HL-60/S4 treated with retinoic acid at 250 ng/mL for 4 days and 3 days (cell line): Measurements from ENCODE around the gene ZIC4.

Source experiments
- in situ Hi-C: fragments of 300-500 bp; cut with MboI; formaldehyde crosslinking; loops from 2 replicates; pipeline ENCODE4 v1.7.0; 2022; ENCODE audit warnings: low sequenced_read_pairs

The ZIC4 gene

DNA sequence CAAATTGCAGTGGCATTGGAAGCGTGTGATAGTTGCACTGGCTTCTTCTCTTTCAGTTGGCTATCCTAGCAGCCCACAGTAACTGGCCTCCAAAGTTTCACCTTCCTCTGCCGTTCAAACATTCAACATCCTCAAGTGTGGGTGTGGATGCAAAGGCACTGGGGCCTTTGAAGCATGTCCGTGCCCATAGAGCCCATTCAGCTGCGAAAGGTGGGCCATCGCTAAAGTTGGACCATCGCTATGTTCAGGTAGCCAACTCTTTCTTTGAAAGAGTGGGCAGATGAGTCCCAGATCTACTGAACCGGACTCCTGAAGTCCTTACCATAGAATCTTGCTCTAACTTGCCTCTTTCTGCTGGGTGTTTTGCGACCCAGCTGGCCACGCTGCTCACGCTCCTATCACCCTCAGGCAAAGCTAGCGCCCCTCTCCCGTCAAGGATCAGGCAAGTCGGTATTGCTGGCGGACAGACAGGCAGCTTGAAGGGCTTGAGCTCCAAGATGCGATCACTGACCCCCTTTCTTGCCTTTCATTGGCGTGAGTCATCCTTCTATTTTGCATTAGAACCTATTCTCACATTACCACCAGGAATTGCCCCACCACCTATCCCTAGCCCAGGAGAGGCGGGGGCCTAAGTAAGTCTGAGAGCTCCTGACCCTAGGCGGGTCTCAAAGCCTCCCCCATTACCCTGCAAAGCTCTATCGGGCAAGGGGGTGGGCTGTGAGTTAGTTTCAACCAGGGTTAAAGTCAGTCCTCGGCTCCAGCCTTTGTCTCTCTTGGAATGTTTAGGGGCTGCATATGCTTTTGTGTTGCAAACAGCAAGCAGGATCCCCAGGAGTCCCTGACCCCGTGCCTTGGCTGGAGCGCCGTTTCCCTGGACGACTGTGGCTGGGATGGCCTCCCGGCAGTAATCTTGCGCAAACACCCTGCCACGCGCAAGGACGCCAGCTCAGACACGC, 28.7 kb downstream of the ZIC4 start:
- in situ Hi-C loops: no loop called here

DNA sequence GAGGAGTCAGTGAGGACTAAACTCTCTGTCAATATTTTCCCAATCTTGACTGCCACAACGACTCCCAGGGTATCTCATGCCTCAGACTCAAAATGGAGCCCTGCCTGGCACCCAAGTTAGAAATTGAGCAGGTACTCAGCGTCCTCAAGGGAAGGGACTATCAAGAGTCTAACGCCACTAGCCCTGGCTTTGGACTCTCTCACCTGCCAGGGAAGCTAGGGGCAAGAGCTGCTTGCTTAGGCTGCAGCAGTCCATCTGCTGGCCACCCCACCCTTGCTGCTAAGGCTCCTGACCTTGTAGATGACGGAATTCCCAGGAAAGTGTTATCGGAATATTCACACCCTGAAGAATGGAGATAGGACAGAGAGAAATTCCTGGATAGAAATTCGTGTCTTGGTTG, 33.0 kb downstream of the ZIC4 start:
- in situ Hi-C loops: no loop called here

DNA sequence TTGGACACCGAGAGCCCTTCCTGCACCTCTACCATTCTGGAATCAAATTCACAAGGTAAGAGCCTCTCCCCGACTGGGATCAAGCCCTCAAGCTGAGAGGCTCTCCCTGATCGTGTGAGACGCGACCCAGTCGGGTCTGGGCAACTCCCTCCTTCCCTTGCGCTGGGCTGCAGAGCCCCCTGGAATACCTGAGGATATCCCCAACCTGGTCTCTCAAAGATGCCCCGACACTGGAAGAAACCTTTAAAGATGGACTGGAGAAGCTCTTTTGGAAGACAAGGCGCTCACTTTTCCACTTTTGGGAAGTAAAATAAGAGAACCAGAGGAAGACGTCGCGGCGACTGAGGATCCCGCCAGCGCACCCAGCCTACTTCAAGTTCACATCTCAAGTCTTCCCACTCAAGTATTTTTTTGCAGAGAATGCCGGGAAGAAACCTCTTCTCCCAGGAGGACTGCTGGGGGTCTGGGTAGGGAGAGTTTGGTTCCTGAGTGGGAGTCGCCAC, 33.8 kb downstream of the ZIC4 start:
- in situ Hi-C loops: no loop called here

DNA sequence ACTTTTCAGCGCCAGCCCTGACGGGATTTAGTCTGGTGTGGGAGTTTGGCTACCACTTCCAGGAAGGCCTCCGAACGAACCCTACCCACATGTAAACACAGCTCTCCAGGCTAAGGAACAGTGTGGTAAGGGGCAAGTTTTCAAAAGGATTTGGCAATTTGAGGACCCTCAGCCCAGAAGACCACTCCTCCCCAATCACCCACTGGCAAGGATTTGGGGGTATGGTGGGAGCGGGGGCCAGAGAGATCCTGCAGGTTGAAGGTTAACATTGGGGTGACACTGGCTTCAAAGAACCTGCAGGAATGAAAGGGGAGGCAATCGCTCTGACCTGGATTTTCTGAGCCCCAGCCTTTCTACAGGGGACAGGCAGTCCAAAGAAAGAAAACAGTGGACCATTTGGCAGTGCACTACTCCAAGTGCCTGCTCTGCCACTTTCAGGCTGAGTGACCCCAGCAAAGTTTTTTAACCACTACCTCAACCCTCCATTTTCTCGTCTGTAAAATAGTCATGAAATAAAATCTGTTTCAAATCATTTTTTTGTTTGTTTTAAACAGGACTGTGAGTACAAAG, 34.5 kb downstream of the ZIC4 start:
- in situ Hi-C loops: no loop called here

DNA sequence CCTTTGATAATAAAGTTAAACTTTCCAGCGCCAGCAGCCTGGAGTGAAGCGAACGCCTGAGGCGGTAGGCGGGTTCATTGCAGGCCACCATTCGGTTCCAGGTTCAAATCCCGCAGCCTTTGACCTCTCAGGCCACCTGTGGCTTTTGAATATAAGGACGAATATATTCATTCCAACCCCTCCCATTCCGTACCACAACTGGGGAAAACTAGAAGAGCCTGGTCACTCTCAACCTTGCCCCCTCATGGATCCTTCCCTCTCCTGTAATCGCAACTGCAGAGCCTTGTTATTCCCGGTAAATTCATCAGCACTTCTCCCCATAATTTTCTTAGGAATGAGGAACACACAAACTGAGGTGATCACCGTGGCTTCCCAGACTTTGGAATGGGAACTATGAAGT, 35.2 kb downstream of the ZIC4 start:
- in situ Hi-C loops: no loop called here

DNA sequence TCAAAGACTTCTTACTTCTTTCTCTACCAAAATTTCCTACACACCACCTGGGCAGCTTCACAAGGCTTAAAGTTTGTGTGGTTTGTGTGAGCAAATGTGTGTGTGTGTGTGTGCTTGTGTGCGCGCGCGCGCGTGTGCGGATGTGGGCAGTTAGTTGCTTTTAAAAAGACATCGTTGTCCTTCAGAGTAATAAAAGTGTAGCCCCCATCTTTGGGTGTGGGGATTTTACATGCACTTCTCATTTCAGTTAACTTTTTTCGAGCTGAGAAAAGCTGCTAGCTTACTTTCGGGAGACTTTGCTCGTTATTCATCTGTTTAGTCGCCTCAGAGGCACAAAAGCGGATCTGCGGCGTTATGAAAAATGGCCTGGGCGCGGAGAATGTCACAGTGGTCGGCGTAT, 36.0 kb downstream of the ZIC4 start:
- in situ Hi-C loops: no loop called here

DNA sequence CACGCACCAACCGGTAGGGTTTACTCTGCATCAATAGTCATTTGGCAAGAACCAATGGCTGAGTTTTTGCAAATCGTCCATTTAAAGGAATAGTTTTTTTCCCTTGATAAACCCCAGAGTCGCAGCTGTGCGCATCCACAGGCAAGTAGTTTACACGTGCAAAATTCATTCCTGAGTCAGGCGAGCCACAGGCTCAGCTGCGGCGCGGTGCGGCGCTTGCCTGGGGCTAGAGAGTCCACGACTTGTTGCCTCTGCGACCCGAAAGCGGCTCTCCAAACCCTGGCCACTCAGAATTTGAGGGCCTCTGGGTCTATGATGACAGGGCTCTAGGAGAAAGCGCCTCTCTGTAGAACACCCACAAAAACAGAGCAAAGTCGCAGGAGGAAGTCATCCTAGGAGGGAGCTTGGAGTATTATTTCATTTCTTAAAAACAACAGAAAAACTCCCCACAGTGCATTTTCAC, 36.7 kb downstream of the ZIC4 start:
- in situ Hi-C loops: no loop called here

DNA sequence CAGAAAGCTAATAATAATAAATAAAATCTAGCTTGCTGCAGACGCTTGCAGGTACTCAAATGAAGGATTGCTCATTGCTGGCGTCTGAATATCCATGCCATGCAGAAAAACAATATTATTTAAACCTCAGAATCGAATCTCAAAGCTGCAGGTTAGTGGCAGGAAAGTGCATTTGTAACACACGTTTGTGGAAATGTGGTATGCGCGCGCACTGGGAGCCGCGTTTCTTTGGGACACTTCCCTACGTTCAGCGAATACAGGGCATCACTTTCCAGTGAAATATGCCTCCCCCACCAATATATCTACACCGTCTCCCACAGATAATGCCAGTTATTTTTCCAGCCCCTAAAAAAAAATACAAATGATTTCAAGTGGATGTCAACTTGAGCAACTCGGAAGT, 37.1 kb downstream of the ZIC4 start:
- in situ Hi-C loops: no loop called here

DNA sequence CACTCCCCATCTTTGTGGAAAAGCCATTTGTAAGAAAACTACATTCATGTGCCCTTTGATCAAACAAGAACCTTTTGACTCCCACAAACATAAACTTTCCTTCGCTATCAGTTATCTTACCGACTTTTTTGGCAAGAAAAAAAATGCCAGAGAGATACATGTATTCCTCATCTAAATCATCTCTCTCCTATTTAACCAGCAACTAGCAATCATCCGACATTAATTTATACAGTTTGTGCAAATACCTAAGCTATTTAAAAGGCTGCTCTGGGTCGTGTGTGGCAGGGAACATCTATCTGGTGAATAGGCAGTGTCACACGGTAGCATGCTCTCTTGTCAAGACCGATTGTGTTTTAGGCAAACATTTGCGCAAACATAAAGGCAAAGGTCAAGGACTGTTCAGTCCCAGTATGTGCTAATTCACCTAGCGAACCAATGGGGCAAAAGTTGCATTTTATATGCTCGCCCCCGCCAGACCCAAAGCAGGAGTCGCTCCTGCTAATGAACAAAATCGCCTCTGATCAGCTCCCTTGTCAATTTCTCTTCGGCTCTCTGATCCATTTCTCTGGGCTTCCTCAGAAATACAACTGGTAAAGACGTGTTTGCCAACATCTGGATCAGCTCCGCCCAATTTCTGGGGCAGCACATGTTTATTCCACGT, 37.7 kb downstream of the ZIC4 start:
- in situ Hi-C loops: no loop called here

DNA sequence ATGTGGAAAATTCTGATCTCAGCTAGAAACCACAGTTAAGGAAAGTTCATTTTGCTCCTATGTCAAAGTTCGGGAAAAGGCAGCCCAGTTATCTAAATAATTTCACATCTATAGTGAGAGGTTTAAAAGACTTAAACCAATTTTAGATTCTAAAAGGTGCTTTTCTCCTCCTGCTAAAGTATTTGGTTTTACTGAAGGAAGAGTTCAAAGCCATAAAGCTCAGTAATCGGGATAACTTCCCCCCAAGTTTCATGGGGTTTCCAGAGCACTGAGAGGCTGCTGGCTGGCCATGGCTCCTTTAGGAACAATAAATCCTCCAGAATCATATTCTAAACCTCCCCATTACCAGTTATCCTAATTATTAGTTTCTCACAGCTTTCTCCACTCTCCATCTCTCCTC, 38.2 kb downstream of the ZIC4 start:
- in situ Hi-C loops: no loop called here

DNA sequence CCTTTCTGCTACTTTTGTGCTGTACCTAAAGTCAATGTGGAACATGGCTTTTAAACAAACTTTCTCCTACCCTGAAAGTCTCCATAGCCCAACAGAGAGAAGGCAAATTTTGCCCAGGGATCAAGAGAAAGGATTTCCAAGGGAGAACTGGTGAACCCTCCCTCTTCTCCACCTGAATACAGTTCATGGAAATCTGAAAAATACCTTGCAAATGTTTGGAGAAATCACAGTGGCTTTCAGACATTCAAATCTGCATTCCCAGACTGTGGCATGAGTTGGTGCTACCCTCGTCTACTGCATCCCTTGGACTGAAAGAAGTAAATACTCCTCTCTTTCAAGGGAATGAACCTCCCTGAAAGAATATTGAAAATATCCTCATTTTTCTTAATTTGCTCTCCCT, 38.7 kb downstream of the ZIC4 start:
- in situ Hi-C loops: no loop called here

DNA sequence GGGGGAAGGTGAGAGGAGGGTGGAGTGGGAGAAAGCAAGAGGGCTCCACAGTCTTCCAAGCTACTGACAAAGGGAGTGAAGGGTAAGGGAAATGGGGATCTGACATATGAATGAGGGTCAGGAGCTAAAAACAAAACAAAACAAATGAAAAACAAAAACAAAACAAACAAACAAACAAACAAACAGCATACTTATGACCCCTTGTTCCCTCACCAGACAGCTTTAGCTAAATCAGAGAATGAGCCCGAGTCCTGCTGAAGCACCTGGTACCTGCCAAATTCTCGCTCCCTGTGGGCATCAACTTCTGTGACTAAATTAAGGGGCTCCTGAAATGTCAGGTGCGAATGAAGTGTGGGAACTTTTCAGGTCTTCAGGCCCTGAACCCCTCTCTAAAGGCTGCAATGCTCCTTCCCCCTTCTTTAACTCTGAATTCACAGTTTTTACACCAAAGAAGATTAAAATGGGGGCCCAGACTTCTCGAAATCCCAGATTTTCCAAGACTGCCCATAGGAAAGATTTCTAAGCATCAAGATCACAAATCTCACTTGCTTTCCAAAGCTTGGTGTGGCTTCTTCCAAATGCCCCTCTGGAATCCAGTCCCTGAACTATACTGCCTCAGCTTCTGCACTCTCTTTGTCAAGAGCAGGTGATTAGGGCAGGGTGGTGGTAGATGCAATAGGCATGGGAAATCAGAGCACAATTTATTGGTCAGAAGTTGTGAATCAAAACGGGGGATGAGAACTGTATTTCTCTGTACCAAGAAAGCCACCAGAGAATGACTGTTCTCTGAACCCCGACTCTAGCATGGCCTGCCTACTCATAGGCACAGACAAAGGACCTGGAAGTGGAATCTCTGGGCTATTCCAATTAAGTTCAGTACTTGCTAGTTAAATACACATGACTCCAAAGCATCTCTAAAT, 40.9 kb downstream of the ZIC4 start:
- in situ Hi-C loops: no loop called here

DNA sequence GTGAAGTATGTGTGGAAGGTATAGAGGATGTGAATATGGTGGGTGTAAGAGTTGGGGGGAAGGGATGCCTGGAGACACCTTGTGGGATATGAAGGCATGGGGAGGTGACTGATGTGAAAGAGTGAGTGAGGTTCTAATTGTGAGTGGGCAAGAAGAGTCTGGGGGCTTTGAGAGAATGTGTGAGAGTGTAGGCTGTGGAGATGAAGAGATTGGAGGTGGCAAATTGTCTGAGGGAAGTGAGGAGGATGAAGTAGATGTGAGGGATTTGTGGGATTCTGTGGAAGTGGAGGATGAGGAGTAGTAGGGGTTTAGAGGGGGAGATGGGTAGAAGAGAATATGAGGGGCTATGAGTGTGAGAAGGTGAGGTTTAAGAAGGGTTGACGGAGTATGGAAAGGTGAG, 41.6 kb downstream of the ZIC4 start:
- in situ Hi-C loops: no loop called here

DNA sequence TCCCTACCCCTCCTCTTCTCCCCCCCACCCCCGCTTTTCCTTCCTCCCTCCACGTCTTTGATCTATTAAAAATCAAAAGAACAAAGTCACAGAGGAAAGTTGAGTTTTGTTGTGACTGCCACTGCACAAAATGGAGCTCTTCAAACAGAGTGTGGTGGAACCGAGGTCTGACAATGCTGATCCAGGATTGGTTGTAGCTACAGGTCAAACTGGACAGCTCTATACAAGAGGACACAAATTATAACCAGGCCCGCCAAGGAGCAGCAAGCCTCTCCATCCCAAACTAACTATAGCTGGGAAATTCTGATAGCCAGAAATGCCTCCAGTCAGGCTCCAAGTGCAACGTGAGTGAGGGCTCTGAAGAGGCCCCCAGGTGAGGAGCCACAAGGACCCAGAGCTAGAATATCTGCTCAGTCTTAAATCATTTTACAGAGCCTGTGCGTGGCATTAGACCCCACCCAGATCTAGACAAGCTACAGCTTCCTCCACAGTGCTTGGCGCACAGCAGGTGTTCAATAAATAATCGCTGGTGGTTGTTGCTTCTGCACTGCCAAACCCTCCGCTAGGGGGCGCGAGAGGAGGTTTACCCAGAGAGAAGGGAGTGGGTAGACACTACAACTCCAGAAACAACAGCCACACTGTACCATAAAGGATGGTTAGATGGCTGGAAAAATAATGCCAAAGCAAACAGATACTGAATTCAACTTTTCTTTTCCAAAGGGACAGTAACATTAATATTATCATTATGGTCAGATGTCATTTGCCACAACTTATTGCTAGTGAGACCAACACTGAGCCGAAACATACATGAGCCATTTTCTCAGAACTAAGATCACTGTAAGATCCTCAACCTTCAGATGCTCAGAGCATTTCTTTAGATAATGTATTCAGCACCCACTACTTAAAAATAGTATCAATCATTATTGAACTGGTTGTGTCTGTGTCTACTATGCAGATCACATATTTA, 44.6 kb downstream of the ZIC4 start:
- in situ Hi-C loops: no loop called here

DNA sequence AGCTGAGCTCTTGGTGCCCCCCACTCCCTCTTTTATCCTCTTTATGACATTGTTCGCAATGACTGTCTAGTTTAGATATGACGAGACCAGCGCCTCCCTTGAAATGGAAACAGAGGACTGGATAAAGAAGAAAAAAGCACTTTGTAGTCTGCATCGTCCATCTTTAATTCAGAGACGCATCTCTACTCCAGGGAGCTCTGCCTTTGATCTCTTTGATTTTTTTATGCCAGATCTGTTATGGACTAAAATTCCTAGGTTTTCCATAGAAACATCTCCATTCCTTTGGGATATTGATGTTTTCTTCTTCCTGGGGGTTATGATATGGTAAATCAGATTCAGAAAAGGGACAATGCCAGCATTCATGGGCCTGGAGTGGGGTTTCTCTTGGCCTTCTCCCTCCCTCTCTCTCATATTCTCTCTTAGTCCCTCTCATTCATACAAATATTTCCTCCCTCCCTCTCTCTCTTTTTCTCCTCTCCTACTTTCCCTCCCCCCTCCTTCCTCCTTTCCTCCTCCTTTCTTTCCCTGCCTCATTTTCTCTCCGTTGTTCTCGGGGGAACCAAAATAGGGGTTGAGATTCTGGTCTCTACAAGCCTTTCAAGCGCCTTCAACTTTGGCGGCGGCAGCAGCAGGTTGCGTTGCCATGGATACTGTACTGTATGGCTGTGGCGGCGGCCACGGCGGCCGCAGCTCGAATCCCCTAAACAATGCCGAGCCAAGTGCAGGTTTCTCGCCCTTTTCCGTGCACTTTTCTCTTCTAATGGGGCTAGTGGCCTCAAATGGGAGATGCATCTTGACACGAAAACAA, 45.5 kb downstream of the ZIC4 start:
- in situ Hi-C loops: no loop called here

DNA sequence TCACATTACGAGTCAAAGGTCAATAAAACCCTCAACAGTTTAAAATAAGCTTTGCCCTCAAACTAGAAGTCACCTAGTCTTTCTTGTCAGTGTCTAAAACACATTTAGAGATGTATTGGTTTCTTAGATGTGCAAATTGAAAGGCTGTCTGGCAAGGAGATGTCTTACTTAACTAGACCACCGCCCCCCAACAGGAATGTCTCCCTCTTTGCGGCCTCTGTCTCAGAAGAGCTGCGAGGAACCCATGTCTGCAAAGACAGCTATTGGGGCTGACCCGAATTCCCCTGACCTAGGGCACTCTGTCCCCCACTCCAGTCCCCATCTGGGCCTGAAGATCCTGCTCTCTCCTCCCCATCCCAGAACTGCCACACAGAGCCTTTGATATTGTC, 46.3 kb downstream of the ZIC4 start:
- in situ Hi-C loops: no loop called here

DNA sequence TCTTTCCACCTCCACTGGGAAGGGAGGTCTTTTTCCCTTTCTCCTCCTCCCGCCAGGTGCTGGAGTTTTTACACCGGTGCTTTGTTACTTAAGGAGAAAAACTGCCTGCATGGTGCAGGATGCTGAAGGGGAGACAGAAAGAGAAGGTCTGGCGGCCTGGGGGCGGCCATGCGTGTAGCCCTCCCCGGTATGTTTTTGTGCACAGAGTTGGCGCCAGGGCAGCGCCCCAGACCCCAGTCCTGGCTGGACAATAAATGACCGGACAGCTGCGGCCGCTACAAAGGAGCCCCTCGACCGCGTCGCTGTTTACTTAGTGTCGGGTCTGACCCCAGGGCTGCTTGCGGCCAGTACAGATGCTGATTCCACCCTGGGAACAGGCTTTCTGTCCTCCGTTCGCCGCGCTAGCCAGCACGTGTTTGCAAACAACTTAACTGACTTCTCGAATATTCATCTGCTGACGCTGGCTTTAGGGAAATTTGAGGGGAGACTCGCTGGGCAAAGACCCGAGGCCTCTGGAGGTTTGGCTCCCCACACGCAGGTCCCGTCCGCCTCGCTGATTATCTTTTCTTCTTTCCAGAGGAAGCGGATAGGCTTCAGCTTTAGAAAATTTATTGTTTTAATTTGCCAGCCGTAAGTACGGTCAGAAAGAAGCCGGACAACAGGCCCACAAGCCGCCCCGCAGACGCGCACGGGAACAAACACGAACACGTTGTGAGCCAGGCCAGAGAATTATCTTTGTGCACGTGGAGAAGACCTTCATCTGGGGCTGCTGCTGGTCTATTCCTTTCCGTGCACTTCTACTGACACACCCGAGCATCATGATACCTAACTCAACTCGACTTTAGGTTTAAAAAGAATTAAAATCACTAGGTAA, 46.9 kb downstream of the ZIC4 start:
- in situ Hi-C loops: no loop called here
